ENCODE results near the gene FXYD3.

FXYD3 gene

DNA sequence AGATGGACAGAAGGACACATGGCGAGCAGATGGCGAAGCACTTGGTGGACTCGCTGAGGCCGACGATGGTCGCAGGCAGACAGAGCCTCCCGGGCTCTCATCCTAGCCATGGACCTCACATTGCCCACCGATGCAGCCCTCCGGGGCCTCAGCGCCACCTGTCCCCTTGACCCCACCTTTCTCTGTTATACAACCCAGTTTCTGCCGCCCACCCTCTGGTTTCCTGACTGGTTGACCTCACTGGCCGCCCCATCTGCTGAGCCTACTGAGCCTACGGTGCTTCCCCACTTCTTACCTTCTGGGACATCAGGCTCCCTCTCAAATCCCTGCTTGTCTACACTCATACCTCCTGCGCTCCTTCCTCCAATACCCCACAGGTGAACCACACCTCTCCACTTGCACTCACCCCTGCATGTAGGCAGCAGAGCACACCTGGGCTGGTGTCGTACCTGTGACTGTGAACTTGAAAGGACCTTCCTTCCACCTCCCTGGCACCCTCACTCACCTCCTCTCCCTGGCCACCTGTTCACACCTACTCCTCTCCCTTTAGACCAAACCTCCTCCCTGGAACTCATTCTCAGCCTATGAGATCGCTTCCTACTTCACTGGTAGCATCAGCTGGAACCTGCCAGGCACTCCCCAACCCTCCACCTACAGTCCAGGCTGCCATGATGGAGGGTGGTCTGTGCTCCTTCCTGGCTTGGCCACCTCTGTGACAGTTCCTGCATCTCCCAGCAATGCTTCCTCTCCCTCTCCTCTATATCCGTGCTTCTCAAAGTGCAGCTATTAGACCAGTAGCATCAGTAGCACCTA, 38.0 kb upstream of the FXYD3 start:
- no peak overlapping the region for H3K4me3 ChIP-seq (ENCODE audit: low read length)
- TF ChIP-seq ZNF274 (IDR thresholded peaks at IDR 0.05; ENCODE audit: low read depth, low read length) = no peak

DNA sequence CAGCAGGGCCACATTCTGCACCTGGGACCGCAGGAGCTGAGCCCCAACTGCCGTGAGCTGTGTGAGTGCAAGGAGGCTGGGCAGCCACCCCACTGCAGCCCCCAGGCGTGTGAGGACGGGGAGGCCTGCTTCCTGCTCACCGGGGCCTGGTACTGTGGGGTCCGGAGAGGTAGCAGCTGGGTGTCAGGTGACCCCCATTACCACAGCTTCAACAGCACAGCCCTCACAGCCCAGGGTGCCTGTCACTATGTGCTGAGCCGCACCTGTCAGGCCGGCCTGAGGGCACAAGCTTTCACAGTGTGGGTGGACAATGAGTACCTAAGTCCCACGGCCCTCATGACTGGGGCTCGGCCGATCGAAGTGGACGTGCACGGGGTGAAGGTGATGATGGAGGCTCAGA, 35.8 kb upstream of the FXYD3 start:
- no peak for TF ChIP-seq ZNF274 (IDR thresholded peaks at IDR 0.05; ENCODE audit: low read depth, low read length)
- H3K4me3 ChIP-seq (ENCODE audit: low read length) = no peak overlapping the region

DNA sequence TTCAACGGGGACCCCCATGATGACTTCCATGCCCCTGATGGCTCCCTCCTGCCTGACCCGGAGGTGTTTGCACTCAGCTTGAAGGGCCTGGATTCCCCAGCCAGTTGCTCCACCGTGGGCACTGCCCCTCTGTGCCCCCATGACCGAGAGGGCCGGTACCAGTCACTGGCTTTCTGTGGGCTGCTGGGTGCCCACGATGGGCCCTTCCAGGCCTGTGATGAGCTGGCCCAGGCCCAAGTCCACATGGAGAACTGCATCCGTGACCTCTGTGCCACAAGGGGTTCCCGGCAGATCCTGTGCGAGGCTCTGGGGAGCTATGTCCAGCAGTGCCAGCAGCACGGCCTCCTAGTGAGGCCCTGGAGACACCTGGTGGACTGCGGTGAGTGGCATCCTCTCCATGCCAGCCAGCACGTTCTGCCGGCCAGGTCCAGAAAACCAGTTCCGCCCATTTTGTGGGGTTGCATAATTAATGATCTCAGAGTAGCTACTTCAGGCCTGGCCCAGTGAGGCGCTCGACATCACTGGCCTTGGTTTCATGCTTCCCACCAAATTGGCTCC, 34.9 kb upstream of the FXYD3 start:
- TF ChIP-seq ZNF274 (IDR thresholded peaks at IDR 0.05; ENCODE audit: low read depth, low read length) = no peak

DNA sequence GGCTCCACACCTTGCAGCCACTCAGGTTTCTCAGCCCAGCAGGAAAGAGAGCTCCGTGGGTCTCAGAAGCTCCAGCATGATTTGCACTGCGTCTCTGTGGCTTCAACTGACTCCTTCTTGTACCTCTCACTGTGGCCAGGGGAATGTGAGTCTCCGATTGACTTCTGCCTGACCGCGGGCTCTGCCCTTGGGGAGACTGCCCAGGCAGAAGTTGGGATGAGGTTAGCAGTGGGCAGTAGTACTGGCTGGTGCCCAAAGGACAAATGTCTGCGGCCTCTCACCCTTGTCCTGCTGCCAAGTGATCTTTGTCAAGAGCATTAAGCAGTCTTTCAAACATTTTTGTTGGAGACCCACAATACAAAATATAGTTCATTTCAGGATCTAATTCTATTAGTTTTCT, 34.4 kb upstream of the FXYD3 start:
- TF ChIP-seq ZNF274 (IDR thresholded peaks at IDR 0.05; ENCODE audit: low read depth, low read length) = no peak
- H3K4me3 ChIP-seq (ENCODE audit: low read length) = no peak overlapping the region

More for the DNA sequence above, 34.9 kb upstream of the FXYD3 start:
- H3K4me3 ChIP-seq (ENCODE audit: low read length) = no peak overlapping the region

DNA sequence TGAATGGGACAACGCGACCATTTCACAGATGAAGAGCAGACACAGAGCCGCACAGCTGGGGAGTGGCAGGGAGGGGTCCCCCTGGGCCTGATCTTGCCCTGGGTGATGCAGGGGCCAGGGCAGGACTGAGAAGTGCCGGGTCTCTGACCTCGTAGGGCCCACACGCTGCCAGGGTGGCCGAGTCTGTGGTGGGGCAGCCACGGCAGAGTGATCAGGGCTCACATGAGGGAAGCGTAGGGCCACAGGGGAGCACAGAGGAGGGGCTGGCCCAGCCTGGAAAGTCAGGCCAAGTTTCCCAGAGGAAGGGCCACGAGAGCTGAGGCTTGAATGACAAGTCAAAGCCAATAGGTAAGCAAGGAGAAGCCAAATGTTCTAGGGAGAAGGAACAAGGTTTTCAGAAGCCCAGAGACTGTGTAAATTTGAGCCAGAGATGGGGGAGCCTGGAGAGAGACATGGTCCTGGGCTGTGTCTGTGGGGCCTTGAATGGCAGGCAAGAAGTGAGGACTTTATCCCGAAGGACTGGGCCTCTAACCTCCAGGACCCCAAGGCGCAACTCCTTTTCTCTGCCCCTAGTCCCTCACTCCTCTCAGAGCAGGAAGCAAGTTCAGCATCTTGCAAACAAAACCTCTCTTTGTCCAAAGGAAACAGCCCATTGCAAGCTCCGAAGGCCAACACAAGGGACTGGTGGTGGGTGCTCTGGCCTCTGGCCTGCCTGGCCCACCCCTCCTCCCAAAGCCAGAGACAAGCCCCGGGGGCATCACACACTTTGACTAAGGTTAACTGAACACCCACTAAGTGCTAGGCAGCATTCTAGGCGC, 31.7 kb upstream of the FXYD3 start:
- no peak for TF ChIP-seq ZNF274 (IDR thresholded peaks at IDR 0.05; ENCODE audit: low read depth, low read length)
- no peak overlapping the region for H3K4me3 ChIP-seq (ENCODE audit: low read length)

DNA sequence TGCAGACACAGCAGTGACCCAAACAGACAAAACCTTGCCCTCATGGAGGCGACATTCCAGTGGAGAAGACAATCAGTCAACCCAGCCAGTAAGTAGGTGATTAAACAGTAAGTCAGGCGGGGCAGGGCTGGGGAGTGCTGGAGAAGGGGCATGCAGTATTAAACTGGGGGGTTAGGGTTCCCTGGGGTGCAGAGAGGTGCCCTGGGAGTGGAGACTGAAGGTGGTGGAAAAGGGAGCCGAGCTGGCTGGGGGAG, 31.2 kb upstream of the FXYD3 start:
- TF ChIP-seq ZNF274 (IDR thresholded peaks at IDR 0.05; ENCODE audit: low read depth, low read length) = no peak
- H3K4me3 ChIP-seq (ENCODE audit: low read length) = no peak overlapping the region

DNA sequence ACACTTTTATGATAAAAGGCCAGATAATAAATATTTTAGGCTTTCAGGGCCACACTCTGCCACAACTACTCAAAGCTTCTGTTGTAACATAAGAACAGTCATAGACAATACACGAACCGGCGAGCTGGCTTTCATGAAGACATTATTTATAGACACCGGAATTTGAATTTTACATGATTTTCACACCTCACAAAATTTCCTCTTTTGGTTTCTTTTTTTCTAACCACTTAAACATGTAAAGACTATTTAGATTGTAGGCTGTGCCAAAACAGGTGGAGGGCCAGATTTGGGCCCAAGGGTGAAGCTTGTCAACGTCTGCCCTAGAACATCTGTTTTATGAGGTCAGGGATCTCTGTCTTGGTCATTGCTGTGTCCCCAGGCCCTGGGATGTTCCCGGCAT, 29.7 kb upstream of the FXYD3 start:
- no peak overlapping the region for H3K4me3 ChIP-seq (ENCODE audit: low read length)
- TF ChIP-seq ZNF274 (IDR thresholded peaks at IDR 0.05; ENCODE audit: low read depth, low read length) = no peak

DNA sequence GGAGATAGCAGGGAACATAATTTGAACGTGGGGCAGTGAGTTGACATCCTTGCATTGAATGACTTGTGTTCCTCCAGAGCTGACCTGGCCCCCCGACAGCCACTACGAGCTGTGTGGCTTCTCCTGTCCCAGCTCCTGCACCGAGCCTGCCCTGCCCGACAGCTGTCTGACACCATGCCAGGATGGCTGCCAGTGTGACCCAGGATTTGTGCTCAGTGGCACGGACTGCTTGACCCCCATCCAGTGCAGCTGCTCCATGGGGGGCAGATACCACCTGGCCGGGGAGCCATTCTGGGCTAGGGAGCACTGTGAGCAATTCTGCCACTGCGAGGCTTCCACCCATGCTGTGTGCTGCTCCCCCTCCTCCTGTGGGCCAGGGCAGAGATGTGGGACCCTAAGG, 29.2 kb upstream of the FXYD3 start:
- no peak for TF ChIP-seq ZNF274 (IDR thresholded peaks at IDR 0.05; ENCODE audit: low read depth, low read length)
- H3K4me3 ChIP-seq (ENCODE audit: low read length) = no peak overlapping the region

DNA sequence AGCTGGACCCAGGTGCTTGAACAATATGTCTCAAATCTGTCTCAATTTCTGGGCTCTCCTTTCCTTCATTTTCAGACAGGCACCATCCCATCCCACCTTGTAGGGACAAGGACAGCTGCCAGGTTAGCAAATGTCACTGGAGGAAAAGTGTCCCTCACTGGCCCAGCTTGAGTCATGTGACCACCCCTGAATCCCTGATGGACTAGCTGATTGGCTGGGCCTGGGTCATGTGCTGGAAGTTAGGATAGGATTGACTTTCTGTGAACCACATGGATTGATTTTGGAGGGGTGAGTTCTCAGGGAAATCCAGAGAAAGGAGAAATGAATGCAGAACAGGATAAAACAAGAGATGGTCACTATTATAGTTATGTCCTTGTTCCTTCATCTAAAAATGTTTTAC, 28.2 kb upstream of the FXYD3 start:
- no peak for TF ChIP-seq ZNF274 (IDR thresholded peaks at IDR 0.05; ENCODE audit: low read depth, low read length)
- H3K4me3 ChIP-seq (ENCODE audit: low read length) = no peak overlapping the region

DNA sequence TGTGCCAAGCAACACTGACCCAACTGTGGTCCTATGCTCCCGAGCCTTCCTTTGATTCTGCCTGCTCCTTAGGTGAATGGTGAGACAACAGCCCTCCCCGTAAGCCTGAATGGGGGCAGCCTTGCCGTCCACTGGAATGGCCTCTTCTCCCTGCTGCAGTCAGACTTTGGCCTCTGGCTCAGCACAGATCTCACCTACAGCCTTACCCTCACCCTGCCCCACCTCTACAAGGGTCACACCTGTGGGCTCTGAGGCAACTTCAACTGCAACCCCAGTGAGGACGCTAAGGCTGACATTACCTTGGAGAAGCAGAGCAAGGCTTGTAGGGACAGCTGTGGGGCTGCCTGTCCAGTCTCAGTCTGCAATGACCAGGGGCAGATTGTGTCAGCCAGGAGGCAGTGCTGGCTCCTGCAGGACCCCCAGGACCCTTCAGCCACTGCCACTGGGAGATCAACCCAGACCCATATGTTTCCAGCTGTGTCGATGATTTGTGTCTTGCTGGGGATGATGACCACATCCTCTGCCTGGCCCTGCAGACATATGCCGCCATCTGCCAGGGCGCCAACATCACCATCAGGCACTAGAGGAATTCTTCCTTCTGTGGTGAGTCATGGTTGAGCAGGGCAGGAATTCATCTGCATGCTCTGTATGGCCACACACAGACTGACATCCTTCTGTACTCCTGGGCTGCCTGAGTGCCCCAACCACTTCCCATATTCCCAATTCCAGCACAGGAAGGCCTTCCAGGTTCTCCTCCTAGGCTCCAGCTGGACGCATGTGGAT, 27.3 kb upstream of the FXYD3 start:
- TF ChIP-seq ZNF274 (IDR thresholded peaks at IDR 0.05; ENCODE audit: low read depth, low read length) = no peak
- H3K4me3 ChIP-seq (ENCODE audit: low read length) = no peak overlapping the region

DNA sequence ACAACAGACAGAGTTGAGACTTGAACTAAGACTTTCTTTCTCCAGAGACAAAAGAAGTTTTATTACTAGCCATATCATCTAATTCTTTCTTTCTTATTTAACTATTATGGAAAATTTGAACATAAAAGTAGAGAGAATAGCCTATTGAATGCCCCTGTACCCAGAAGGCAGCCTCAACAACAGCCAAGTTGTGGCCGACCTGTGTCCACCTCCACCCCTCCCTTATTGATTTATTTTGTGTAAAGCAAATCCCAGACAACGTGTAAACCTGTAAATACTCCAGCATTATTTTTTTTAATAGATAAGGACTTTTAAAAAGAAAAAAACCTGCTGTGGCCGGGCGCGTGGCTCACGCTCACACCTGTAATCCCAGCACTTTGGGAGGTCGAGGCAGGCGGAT, 26.1 kb upstream of the FXYD3 start:
- TF ChIP-seq ZNF274 (IDR thresholded peaks at IDR 0.05; ENCODE audit: low read depth, low read length) = no peak
- H3K4me3 ChIP-seq (ENCODE audit: low read length) = no peak overlapping the region

DNA sequence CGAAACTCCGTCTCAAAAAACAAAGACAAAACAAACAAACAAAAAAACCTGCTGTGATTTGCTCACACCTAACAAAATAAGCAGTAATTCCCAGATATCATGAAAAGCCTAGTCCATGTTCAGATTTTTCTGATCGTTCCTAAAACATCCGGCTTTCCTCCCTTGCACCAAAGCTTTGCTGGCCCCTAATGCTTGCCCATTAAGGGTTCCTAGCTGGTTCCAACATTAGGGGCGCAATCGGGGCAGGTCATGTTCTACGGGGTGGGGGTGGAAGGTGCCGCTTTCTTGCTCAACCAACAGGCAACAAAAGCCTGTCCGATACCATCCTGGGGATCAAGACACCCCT, 25.5 kb upstream of the FXYD3 start:
- no peak for TF ChIP-seq ZNF274 (IDR thresholded peaks at IDR 0.05; ENCODE audit: low read depth, low read length)
- H3K4me3 ChIP-seq (ENCODE audit: low read length) = no peak overlapping the region

DNA sequence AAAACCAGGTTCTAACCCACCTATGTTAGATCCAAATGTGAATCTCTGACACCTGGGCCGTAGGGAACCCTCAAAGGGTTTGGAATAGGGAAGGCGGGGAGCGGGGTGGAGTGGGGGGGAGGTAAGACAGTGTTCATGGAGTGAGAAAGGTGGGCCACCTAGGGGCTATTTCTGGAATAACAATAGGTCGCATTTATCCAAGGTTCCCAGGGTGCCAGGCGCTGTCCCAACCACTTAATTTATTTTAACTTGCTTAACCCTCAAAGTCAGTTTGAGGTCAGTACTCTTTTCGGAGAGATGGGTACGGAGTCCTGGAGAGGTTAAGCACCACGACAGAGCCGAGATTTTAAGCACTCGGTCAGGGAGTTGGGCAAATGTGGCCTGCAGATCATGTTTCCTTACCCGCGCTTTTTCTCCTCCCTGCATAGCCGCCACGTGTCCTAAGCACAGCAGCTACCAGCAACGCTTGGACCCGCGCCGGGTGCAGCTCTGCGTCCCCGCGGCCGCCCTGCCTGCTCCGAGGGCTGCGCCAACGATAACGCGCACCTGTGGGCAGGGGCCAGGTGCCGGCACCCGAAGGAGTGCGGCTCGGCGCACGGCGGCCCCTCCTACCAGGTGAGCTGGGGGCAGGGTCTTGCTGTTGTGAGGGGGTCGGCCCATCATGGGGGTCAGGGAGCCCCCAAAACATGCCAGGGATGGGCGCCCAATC, 25.0 kb upstream of the FXYD3 start:
- no peak for TF ChIP-seq ZNF274 (IDR thresholded peaks at IDR 0.05; ENCODE audit: low read depth, low read length)
- no peak overlapping the region for H3K4me3 ChIP-seq (ENCODE audit: low read length)

DNA sequence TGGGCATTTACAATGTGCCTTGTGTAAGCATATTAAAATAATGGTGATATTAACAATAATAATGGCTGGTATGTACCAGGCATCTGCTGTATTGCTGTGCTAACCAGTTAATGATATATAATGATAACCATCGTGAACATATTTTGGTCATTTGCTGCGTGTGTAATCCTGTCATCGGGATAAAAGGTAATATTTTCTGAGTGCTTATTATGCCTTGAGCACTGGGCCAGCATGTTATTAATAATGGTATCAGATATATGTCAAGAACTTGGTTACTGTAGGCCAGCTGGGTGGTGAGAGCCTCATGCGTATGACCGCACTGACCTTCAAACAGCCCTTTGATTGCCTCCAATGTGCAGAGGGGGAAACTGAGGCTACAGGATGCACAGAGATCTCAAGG, 22.2 kb upstream of the FXYD3 start:
- no peak for TF ChIP-seq ZNF274 (IDR thresholded peaks at IDR 0.05; ENCODE audit: low read depth, low read length)
- no peak overlapping the region for H3K4me3 ChIP-seq (ENCODE audit: low read length)
